NCI-H1694 (cell line): ENCODE measurements around the gene NPAS3.
A peak's percentile ranks its signal among the peaks of the same experiment; 100 is the strongest.

ENCODE experiments used
- DNase-seq: peaks from one replicate; lab custom pipeline; 2025; lab: John Stamatoyannopoulos, UW

Gene NPAS3

DNA sequence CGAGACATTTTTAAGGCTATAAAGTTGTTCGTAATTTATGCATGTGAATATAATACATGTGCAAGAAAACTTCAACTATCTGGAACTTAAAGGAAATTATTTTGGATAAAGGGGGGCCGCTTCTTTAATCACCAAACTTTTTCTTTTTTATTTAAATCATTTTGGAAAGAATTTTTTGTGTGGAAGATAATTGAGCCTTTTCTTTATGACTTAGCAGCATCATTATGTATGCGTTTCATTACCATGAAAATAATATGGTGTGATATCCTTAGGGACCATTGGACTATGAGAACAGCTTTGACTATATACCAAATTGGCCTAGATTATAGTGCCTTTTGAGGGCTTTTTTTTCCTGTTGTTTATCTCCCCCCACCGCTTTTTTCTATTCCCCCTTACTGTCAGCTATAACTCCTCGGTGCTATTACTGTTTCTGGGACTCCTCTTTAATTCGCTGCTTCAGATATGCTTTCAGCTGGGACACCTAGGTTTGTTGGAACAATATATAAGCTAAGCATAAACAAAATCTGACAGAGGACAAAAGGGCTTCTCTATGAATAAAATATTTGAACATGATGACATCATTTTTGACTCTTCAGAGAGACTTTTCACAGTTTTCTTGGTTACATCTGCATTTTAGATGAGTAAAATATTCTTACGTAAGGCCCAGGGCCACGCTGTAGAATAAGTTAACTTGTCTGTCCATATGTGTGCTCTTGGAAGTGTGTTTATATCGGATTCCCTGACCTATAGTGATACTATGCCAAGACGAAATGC lies 392.7 kb downstream of the NPAS3 start:
- no peak for DNase-seq

- peak; percentile 80 for DNase-seq
Observed at GRCh38 chr14:33332497-33332896, 393.8 kb downstream of the NPAS3 start.

DNA sequence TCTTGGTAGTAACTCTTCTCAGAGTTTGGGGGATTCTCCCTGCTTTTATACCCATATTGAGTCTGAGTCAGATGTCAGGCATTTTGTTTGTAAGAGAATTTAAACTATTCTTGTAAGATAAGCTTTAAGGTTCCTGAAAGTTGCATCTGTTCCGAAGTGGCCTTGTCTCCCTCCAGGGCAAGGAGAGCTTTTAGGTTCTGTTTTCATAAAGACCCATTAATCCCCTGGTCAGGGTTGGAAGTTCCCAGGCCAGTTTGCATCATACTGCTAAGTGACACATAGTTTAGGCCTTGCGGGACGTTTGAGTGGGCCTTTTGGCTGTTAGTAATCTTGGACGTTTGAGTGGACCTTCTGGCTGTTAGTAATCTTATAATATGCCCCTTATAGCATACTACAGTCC lies 396.7 kb downstream of the NPAS3 start:
- DNase-seq: no peak

- DNase-seq: no peak
Observed at GRCh38 chr14:33342299-33342974, 403.8 kb downstream of the NPAS3 start.

- DNase-seq: no peak
Observed at GRCh38 chr14:33343016-33343415, 404.3 kb downstream of the NPAS3 start.

- no peak for DNase-seq
Observed at GRCh38 chr14:33347796-33348195, 409.1 kb downstream of the NPAS3 start.

- DNase-seq: no peak
Observed at GRCh38 chr14:33348510-33348909, 409.8 kb downstream of the NPAS3 start.

- DNase-seq: no peak
Observed at GRCh38 chr14:33349871-33350270, 411.2 kb downstream of the NPAS3 start.

DNA sequence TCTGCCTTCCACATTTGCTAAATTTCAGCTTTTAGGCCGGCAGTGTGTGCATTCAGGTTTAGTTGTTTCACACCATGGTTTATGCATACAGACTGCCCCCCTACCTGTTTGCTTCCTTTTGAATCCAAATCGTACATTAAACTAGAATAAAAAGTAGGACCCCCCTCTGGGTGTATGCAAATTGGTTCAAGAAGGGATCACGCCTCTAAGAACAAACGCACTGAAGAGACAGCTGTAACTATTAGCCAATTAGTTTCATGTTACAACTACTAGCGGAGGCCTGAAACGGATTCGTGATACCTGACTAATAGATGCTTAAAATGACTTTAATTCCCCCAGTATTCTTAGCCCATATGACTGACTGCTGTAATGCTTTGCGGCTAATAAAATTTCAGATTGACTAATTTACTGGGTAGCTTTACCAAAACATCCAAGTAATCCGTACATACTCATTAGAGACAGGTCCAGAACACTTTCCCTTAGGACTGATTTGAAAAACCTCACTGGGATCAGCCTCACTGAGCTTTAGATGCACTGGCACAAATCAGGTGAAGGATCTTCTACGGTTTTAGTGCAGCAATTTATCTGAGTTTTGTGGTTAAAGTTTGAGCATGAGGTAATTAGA lies 411.8 kb downstream of the NPAS3 start:
- DNase-seq: no peak

DNA sequence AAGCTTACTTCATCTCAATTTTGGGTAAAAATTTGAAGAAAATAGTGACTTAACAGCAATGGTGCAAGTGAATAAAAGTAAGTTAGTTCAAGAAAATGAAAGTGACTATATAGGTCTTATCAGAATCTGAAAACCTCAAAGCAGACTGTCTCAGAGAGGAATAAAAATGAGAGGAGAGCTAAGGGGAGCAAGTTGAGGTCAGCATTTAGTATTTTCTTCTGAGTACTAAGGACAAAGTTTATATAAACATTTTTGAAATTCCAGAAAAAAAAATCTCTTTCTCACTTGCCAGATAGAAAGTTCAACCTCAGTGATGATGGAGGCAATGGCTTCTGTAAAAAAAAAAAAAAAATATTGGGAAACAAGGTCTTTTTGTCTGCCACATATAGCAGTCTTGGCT lies 414.1 kb downstream of the NPAS3 start:
- no peak for DNase-seq

DNA sequence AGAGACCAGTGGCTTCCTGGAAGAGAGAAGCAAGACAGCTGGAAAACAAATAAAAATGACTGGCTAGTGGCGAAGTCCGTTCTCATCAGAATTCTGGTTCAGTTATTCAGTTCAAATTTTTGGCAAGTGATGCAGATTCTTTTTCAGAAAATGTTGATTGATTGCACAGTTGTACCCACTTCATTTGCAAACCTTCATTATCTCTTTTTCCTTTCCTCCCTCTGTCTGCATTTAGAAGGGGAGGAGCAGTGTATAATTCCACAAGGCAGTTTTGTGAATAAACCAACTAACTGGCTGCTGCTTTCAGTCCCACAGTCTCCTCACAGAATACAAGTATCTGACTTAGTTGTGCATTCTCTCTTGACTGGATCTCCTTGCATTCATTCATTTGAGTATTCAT lies 417.5 kb downstream of the NPAS3 start:
- no peak for DNase-seq

DNA sequence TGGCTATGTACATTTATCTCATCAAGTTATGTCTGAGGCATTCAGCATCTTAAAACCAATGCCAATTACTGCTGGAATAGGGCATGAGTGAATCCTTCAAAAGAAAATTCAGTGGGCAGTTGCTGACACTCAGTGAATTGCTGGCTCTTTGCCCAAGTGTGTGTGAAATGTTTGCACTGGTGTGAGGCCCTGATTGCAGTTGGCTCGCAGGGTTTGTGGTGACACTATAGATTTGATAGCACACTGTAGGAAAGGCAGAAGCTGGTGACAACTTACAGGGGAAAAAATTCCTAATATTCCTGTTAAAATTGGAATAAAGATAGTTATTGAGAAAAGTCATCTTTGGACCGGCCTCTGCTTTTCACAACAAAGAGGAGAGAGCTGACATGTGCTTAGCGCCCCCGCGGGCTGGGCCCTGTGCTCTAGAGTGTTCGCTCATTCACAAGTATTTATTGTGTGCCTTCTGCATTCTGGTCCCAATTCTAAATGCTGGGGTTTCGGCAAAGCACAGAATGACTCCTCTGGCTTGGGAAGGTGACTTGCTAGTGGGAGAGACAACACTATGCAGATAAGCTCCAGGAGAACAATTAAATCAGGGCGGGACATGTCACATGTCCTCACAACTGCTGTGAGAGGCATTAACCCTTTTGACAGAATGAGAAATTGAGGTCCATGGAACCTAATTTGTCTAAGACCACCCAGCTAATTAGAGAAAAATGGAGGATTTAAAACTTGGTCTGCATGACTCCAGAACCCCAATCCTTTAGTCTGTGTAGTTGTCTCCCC lies 418.7 kb downstream of the NPAS3 start:
- DNase-seq: no peak

DNA sequence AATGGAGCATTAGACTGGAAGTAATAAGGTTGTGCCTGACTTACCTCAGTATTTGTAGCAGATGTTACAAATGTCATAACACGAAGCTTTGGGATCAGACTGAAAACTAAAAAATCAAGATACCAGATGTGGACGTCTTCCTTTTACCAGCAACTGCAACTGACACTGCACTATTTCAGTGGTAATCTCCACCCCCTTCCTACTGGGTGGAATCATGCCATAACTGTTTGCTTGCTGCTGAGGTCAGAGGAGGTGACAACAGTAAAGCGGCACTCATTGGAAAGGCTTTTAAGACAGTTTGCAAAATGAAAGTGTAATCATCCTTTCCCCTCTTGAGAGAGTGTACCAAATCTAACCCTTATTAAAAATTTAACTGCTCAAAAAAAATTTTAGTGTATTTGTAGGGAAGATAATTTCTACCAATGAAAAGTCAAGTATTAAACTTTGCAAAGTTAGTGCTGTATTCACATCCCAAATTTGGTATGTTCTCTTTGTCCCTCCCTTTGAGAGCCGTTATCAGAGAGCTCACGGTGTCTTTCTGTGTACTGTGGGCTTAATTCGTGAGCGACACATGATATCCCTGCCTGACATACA lies 420.7 kb downstream of the NPAS3 start:
- no peak for DNase-seq

- DNase-seq: no peak
Observed at GRCh38 chr14:33362934-33363333, 424.3 kb downstream of the NPAS3 start.

DNA sequence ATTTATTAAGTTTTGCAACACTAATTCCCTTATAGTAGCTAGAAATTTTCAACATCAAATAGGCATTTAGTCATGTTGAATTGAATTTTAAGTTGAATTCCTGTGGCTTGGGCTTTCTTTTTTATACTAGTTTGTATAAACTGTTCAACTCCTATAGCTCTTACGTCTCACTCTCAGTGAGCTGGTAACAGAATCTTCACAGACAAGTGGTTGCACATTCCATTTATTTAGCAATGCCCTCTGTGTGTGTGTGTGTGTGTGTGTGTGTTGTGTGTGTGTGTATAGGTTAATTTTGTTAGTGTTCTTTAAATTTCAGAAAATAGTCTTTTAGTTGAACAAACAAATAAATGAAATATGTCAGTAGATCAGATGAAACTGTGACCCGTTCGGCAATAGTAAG lies 425.0 kb downstream of the NPAS3 start:
- no peak for DNase-seq

GRCh38 chr14:33364466-33364865 lies 425.8 kb downstream of the NPAS3 start:
- DNase-seq: no peak

- DNase-seq: no peak
Observed at GRCh38 chr14:33369041-33369440, 430.4 kb downstream of the NPAS3 start.

DNA sequence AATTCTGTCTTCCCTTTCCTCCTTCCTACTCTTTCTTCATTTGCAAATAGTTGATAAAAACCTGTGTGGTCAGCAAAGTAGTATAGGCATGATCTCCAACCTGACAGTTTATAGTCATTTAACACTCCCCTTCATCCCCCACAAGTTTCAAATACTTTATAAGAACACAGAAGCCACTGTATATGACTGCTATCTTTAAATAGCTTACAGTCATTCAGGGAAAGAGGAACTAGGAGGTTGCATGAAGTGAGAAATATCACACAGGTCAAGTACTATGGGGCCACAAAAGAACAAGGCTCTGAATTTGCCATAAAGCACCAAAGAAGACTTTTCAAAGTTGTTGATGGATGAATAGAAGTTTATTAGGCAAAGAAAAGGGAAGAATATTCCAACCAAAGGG lies 431.3 kb downstream of the NPAS3 start:
- no peak for DNase-seq

DNA sequence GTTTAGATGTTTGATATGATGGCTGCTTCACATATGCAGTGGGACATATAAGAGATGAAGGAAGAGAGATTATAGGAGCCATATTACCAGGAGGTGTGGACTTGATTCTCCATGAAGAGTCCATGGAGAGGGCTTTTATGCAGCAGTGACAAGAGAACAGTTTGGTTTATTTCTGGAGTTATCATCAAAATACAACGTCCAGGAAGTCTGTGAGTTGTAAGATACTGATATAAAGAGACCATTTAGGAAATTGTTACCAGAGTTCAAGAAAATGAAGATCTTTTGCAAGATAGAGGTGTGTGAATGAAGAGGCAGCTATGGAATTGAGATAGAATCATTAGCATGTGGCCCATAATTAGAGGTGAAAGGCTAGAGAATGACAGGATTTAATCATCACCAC lies 431.7 kb downstream of the NPAS3 start:
- no peak for DNase-seq

GRCh38 chr14:33375196-33375595 lies 436.5 kb downstream of the NPAS3 start:
- DNase-seq: no peak

- no peak for DNase-seq
Observed at GRCh38 chr14:33375786-33376185, 437.1 kb downstream of the NPAS3 start.

DNA sequence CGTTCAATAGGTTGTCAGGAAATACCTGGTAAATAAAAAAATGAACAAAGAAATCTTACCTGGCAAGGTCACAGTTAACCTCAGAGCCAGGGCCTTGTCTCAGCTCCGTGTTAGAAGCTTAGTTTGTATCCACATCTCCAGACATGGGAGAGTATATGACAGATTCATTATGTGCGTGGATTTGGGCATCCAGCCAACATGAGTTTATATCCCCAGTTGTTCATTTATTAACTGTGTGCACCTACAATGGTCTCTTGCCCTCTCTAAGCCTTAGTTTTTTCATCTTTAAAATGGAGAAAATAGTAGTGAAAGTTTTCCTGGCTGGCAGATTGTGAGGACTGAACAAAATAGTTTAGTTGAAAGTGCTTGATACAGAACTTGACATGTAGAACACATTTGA lies 437.8 kb downstream of the NPAS3 start:
- DNase-seq: no peak
